Mucosa of descending colon (tissue), 3 donors: ENCODE results near the gene SLC12A5. TPM values are rescaled to one million over a fixed set of nuclear protein-coding genes. Genes with fewer than 3 reads are reported as not detected.

Experiments used
- ATAC-seq: fragments of 200-7000 bp; cut with Tn5 transposase; one replicate; pipeline ENCODE4 v1.9.1; 2020; ENCODE audit warnings: mild to moderate bottlenecking, moderate library complexity
- DNase-seq, 3 donors: peaks; one replicate each; pipeline ENCODE4 v3.0.0-alpha.2; 2020
- H3K36me3 ChIP-seq: fragments of 200-600 bp; one replicate; pipeline ENCODE4 v1.8.0; 2021; ENCODE audit warnings: low read depth, mild to moderate bottlenecking
- H3K4me1 ChIP-seq: fragments of 200-600 bp; one replicate; pipeline ENCODE4 v1.8.0; 2021; ENCODE audit warnings: low read depth, mild to moderate bottlenecking
- H3K4me3 ChIP-seq: fragments of 200-600 bp; one replicate; pipeline ENCODE4 v1.8.0; 2021; ENCODE audit warnings: mild to moderate bottlenecking
- H3K9me3 ChIP-seq: fragments of 200-600 bp; one replicate; pipeline ENCODE4 v1.8.0; 2021; ENCODE audit warnings: mild to moderate bottlenecking
- CTCF ChIP-seq: fragments of 200-600 bp; IDR thresholded peaks from one replicate; pipeline ENCODE4 v1.8.0; 2022; ENCODE audit warnings: antibody characterized with exemption, mild to moderate bottlenecking
- intact Hi-C, 2 donors: fragments of 100-400 bp; cut with DNase I in 1 of 2; cut with micrococcal nuclease in 1 of 2; formaldehyde crosslinking; loops; one replicate each; pipeline versions ENCODE4 v1.11.0 to v1.11.1; 2022; cut with DNase I, micrococcal nuclease
- total RNA-seq, 3 donors: library from RNA; stranded (reverse); fragmentation: NEBNext Ultra II Directional in 2 of 3; extraction: Animal tissue kit (Norgen Biotek cat#: 25700) in 2 of 3; gene quantifications; one replicate each; pipeline versions ENCODE4 v1.2.1 to v1.2.4, GENCODE V29; 2021 to 2023
- donor health status: DM: no; HTN: no; CAD: no; lungs with moderate emphysema.
- donor health status: DM: no; HTN: no; CAD: no.
- donor health status: DM: no; HTN: yes; CAD: no.

SLC12A5 gene
- total RNA-seq, 3 donors from 2014 or later, result 2.5 TPM; not detected in 2

- intact Hi-C loops, result no loop called here
- DNase-seq (no peak), ATAC-seq (no peak)
- Histone ChIP-seq H3K9me3 (no peaks in the 10 kb centered on the region), H3K4me3 (no peak overlapping the region), H3K4me1 (peaks cover 46% of the 10 kb centered on the region), H3K36me3 (no peaks in the 10 kb centered on the region)
- no peak for TF ChIP-seq CTCF
Observed at GRCh38 chr20:46083531-46084061, 54.6 kb downstream of the SLC12A5 start.

GRCh38 chr20:46084805-46085178 is 55.8 kb downstream of the SLC12A5 start:
- Histone ChIP-seq H3K4me1 (peaks cover 48% of the 10 kb centered on the region), H3K4me3 (no peak overlapping the region), H3K36me3 (no peaks in the 10 kb centered on the region), H3K9me3 (no peaks in the 10 kb centered on the region)
- intact Hi-C loops, result no loop called here
- DNase-seq (no peak), ATAC-seq (no peak)
- TF ChIP-seq CTCF, result no peak

GRCh38 chr20:46085179-46085851 is 56.3 kb downstream of the SLC12A5 start:
- peaks cover 52% of the 10 kb centered on the region for H3K4me1 ChIP-seq
- H3K4me3 ChIP-seq, result no peak overlapping the region
- peak in 1 of 3 donors; percentile 44 for DNase-seq
- no peaks in the 10 kb centered on the region for H3K9me3 ChIP-seq
- no peaks in the 10 kb centered on the region for H3K36me3 ChIP-seq
- intact Hi-C loops, result no loop called here
- ATAC-seq, result peak; percentile 31
- no peak for TF ChIP-seq CTCF

- TF ChIP-seq CTCF, result no peak
- peak in 1 of 3 donors; percentile 29 for DNase-seq
- H3K36me3 ChIP-seq, result no peaks in the 10 kb centered on the region
- ATAC-seq, result no peak
- no peak overlapping the region for H3K4me3 ChIP-seq
- no peaks in the 10 kb centered on the region for H3K9me3 ChIP-seq
- H3K4me1 ChIP-seq, result peaks cover 54% of the 10 kb centered on the region
- intact Hi-C loops, result no loop called here
Observed at GRCh38 chr20:46087161-46087560, 58.1 kb downstream of the SLC12A5 start.

GRCh38 chr20:46088409-46089166 is 59.6 kb downstream of the SLC12A5 start:
- DNase-seq (no peak), ATAC-seq (no peak)
- intact Hi-C loops, result no loop called here
- H3K4me1 ChIP-seq, result peaks cover 45% of the 10 kb centered on the region
- no peak for TF ChIP-seq CTCF
- no peaks in the 10 kb centered on the region for H3K9me3 ChIP-seq
- peak overlapping the region; percentile 63 for H3K4me3 ChIP-seq
- H3K36me3 ChIP-seq, result no peaks in the 10 kb centered on the region
